ENCODE measurements around the gene NINJ2. TPM values are rescaled to one million over a fixed set of nuclear protein-coding genes. Genes with fewer than 3 reads are reported as not detected.

The NINJ2 gene
- total RNA-seq, 2 donors from 2014 or later: 2.1 to 4.2 TPM

- Histone ChIP-seq H3K27ac (no peak overlapping the region), H3K27me3 (no peaks in the 10 kb centered on the region), H3K9me3 (no peaks in the 10 kb centered on the region), H3K9ac (ENCODE audit: low read depth in 2 of 2, low read length in 2 of 2) (no peak overlapping the region), H3K4me1 (no peaks in the 10 kb centered on the region), H3K36me3 (no peaks in the 10 kb centered on the region), H3K4me3 (no peak overlapping the region)
- intact Hi-C loops (cut with DNase I): loop anchor here (5.0 kb wide), 1 partner anchor 111 kb away; no protein-coding TSS in a partner anchor
- no peak for TF ChIP-seq CTCF (IDR thresholded peaks at IDR 0.05)
- no peak for DNase-seq
Observed at GRCh38 chr12:553216-554000, 109.8 kb downstream of the NINJ2 start.

- H3K9me3 ChIP-seq: no peaks in the 10 kb centered on the region
- H3K36me3 ChIP-seq: no peaks in the 10 kb centered on the region
- intact Hi-C loops (cut with DNase I): loop anchor here (5.0 kb wide), 1 partner anchor 110 kb away; no protein-coding TSS in a partner anchor
- no peak overlapping the region for H3K9ac ChIP-seq (ENCODE audit: low read depth in 2 of 2, low read length in 2 of 2)
- no peaks in the 10 kb centered on the region for H3K4me1 ChIP-seq
- H3K27ac ChIP-seq: no peak overlapping the region
- DNase-seq: no peak
- no peaks in the 10 kb centered on the region for H3K27me3 ChIP-seq
- no peak overlapping the region for H3K4me3 ChIP-seq
- TF ChIP-seq CTCF (IDR thresholded peaks at IDR 0.05): no peak
Observed at GRCh38 chr12:552466-552865, 110.8 kb downstream of the NINJ2 start.

- intact Hi-C loops (cut with DNase I): loop anchor here (5.0 kb wide), 1 partner anchor 108 kb away; no protein-coding TSS in a partner anchor
- TF ChIP-seq CTCF (IDR thresholded peaks at IDR 0.05): no peak
- Histone ChIP-seq H3K4me3 (no peak overlapping the region), H3K9me3 (no peaks in the 10 kb centered on the region), H3K27ac (no peak overlapping the region), H3K9ac (ENCODE audit: low read depth in 2 of 2, low read length in 2 of 2) (no peak overlapping the region), H3K4me1 (no peaks in the 10 kb centered on the region), H3K27me3 (no peaks in the 10 kb centered on the region), H3K36me3 (no peaks in the 10 kb centered on the region)
- DNase-seq: no peak
Observed at GRCh38 chr12:550473-551260, 112.6 kb downstream of the NINJ2 start.

- H3K36me3 ChIP-seq: no peaks in the 10 kb centered on the region
- H3K4me1 ChIP-seq: no peaks in the 10 kb centered on the region
- H3K27ac ChIP-seq: no peak overlapping the region
- no peaks in the 10 kb centered on the region for H3K9me3 ChIP-seq
- H3K27me3 ChIP-seq: no peaks in the 10 kb centered on the region
- no peak for DNase-seq
- no peak for TF ChIP-seq CTCF (IDR thresholded peaks at IDR 0.05)
- H3K4me3 ChIP-seq: no peak overlapping the region
- intact Hi-C loops (cut with DNase I): loop anchor here (5.0 kb wide), 2 partner anchors 97 to 107 kb away; no protein-coding TSS in a partner anchor
- H3K9ac ChIP-seq (ENCODE audit: low read depth in 2 of 2, low read length in 2 of 2): no peak overlapping the region
Observed at GRCh38 chr12:549476-550082, 113.7 kb downstream of the NINJ2 start.

- DNase-seq: no peak
- Histone ChIP-seq H3K9ac (ENCODE audit: low read depth in 2 of 2, low read length in 2 of 2) (no peak overlapping the region), H3K36me3 (no peaks in the 10 kb centered on the region), H3K27ac (no peak overlapping the region), H3K9me3 (no peaks in the 10 kb centered on the region), H3K4me1 (no peaks in the 10 kb centered on the region), H3K4me3 (no peak overlapping the region), H3K27me3 (no peaks in the 10 kb centered on the region)
- intact Hi-C loops (cut with DNase I): loop anchor here (5.0 kb wide), 1 partner anchor 96 kb away; no protein-coding TSS in a partner anchor
- TF ChIP-seq CTCF (IDR thresholded peaks at IDR 0.05): no peak
Observed at GRCh38 chr12:547883-548470, 115.3 kb downstream of the NINJ2 start.
